ENCODE data around the gene MSANTD7. TPM values are rescaled to one million over a fixed set of nuclear protein-coding genes. Genes with fewer than 3 reads are reported as not detected.

Gene MSANTD7
- total and polyA plus RNA-seq, 9 of the 15 experiments (the other 6 are each of a cell fraction or from before 2014, with no cell fraction given) = 5.2 to 27.3 (median 23.6) TPM

- TF ChIP-seq, protein P1, sequence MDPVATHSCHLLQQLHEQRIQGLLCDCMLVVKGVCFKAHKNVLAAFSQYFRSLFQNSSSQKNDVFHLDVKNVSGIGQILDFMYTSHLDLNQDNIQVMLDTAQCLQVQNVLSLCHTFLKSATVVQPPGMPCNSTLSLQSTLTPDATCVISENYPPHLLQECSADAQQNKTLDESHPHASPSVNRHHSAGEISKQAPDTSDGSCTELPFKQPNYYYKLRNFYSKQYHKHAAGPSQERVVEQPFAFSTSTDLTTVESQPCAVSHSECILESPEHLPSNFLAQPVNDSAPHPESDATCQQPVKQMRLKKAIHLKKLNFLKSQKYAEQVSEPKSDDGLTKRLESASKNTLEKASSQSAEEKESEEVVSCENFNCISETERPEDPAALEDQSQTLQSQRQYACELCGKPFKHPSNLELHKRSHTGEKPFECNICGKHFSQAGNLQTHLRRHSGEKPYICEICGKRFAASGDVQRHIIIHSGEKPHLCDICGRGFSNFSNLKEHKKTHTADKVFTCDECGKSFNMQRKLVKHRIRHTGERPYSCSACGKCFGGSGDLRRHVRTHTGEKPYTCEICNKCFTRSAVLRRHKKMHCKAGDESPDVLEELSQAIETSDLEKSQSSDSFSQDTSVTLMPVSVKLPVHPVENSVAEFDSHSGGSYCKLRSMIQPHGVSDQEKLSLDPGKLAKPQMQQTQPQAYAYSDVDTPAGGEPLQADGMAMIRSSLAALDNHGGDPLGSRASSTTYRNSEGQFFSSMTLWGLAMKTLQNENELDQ (CRISPR knock-in tag; IDR thresholded peaks at IDR 0.05; ENCODE audit: borderline replicate concordance) = no peak
- TF ChIP-seq SMAD3 (CRISPR knock-in tag; conservative IDR thresholded peaks at IDR 0.05) = 0 out of 2 replicates have a peak, but pooled peaks have one; percentile 45
- no peak for TF ChIP-seq PYGO2 (tag; IDR thresholded peaks at IDR 0.05)
- TF ChIP-seq NFYB (IDR thresholded peaks at IDR 0.05; ENCODE audit: extremely low read depth, insufficient read length) = peak; percentile 88
- no peak for TF ChIP-seq ZNF696 (CRISPR knock-in tag; conservative IDR thresholded peaks at IDR 0.05)
- peak; percentile 47 to 64; a peak in 3 of 4 replicates for TF ChIP-seq FOXK2 (conservative IDR thresholded peaks at IDR 0.05 in 1 of 2, IDR thresholded peaks at IDR 0.05 in 1 of 2; ENCODE audit: low read depth in 2 of 2)
- no peak for TF ChIP-seq ZNF507 (tag; conservative IDR thresholded peaks at IDR 0.05)
- no peak for TF ChIP-seq GTF2B (IDR thresholded peaks at IDR 0.05; ENCODE audit: extremely low read depth, insufficient read length)
- no peak for TF ChIP-seq DEAF1 (CRISPR knock-in tag; IDR thresholded peaks at IDR 0.05)
- TF ChIP-seq ZNF589 (CRISPR knock-in tag; IDR thresholded peaks at IDR 0.05; ENCODE audit: low read depth) = no peak
- 0 out of 2 replicates have a peak, but pooled peaks have one; percentile 14 for TF ChIP-seq STAG1 (CRISPR knock-in tag; IDR thresholded peaks at IDR 0.05; ENCODE audit: borderline replicate concordance)
- TF ChIP-seq KAT8 (IDR thresholded peaks at IDR 0.05; ENCODE audit: low read depth) = no peak
- no peak for TF ChIP-seq BCLAF1 (IDR thresholded peaks at IDR 0.05; ENCODE audit: borderline replicate concordance in 1 of 2, control insufficient read depth in 1 of 2, low read depth in 2 of 2, low read length in 1 of 2)
- no peak for TF ChIP-seq MTA2 (IDR thresholded peaks at IDR 0.05; ENCODE audit: low read depth)
- no peak for TF ChIP-seq XRCC3 (IDR thresholded peaks at IDR 0.05)
- no peak for TF ChIP-seq RUNX1 (IDR thresholded peaks at IDR 0.05; ENCODE audit: low read depth)
- no peak for TF ChIP-seq BACH1 (tag; IDR thresholded peaks at IDR 0.05)
- TF ChIP-seq CTBP1 (IDR thresholded peaks at IDR 0.05; ENCODE audit: borderline replicate concordance) = peak; percentile 60
- TF ChIP-seq SMAD1 (IDR thresholded peaks at IDR 0.05; ENCODE audit: low read depth, low read length, partially characterized antibody) = no peak
- no peak for TF ChIP-seq ZNF134 (CRISPR knock-in tag; conservative IDR thresholded peaks at IDR 0.05)
Observed at GRCh38 chr10:14837757-14838581, at the start of gene MSANTD7, which contains the start of the genes CDNF and HSPA14 (continued).

All from K562 (cell line).